ENCODE measurements around the gene ADGRE3.

ADGRE3 gene

DNA sequence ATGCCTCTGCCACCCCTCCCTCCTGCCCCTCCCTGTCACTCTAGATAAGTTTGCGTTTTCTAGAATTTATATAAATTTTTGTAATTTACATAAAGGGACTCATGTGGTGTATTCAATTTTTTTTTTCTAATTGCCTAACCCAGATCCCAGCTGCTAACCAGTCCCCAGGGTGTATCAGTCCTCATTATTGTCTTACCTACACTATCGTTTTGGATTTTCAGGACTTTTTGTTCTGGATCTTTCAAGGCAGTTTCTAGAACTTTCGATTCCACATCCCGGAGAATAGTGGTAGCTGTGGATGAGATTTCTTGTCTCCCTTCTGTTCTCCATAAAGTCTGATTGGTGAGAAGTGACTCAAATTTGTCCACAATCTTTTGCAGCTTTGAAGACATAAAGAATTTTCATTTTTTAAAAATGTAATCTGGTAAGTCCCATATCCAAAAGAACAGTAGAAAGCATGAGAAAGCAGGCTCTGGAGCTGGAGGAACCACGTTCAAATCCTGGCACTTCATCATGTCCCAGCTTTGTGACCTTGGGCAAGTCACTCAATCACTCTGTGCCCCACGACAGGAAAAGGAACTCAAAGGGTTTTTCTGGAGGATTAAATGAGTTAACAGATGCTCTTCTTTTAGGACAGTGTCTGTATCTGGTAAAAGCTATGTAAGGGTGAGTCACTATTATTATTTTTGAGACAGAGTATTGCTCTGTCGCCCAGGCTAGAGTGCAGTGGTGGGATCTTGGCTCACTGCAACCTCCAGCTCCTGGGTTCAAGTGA is 19.7 kb downstream of the ADGRE3 start:
- no peak for TF ChIP-seq CTCF (IDR thresholded peaks at IDR 0.05; ENCODE audit: control insufficient read depth, insufficient read depth, low read depth, low read length, missing control alignments)
- H3K4me3 ChIP-seq (ENCODE audit: control insufficient read depth, low read depth, low read length): no peak overlapping the region
- no peak for DNase-seq (ENCODE audit: low read depth)

- TF ChIP-seq CTCF (IDR thresholded peaks at IDR 0.05; ENCODE audit: control insufficient read depth, insufficient read depth, low read depth, low read length, missing control alignments): no peak
- H3K4me3 ChIP-seq (ENCODE audit: control insufficient read depth, low read depth, low read length): no peak overlapping the region
- DNase-seq (ENCODE audit: low read depth): no peak
These were observed 24.5 kb downstream of the ADGRE3 start for GRCh38 chr19:14650161-14650560.

GRCh38 chr19:14649020-14649419 is 25.6 kb downstream of the ADGRE3 start:
- TF ChIP-seq CTCF (IDR thresholded peaks at IDR 0.05; ENCODE audit: control insufficient read depth, insufficient read depth, low read depth, low read length, missing control alignments): no peak
- no peak for DNase-seq (ENCODE audit: low read depth)
- H3K4me3 ChIP-seq (ENCODE audit: control insufficient read depth, low read depth, low read length): no peak overlapping the region

GRCh38 chr19:14648506-14648905 is 26.1 kb downstream of the ADGRE3 start:
- no peak for TF ChIP-seq CTCF (IDR thresholded peaks at IDR 0.05; ENCODE audit: control insufficient read depth, insufficient read depth, low read depth, low read length, missing control alignments)

DNA sequence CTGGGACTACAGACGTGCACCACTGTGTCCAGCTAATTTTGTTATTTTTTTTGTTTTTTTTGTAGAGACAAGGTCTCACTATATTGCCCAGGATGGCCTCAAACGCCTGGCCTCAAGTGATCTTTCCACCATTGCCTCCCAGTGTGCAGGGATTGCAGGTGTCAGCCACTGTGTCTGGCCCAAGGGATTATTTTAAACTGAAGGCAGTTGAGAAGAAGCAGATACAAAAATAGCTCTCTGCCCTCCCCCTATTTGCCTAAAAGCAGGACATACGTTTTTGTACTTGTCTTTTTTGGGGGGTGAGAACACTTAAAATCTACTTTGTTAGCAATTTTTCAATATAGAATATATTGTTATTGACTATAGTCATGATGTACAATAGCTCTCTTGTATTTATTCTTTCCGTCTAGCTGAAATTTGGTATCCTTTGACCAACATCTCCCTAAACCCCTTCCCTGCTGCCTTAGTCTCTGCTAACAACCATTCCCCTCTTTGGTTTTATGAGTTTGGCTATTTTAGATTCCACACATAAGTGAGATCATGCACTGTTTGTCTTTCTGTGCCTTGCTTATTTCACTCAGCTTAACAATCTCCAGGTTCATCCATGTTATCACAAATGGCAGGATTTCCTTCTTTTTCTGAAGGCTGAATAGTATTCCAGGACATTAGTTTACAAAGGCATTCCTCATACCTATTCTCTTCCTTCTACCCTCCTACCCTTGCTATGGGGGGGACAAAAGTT is 34.9 kb downstream of the ADGRE3 start:
- no peak for TF ChIP-seq CTCF (IDR thresholded peaks at IDR 0.05; ENCODE audit: control insufficient read depth, insufficient read depth, low read depth, low read length, missing control alignments)
- H3K4me3 ChIP-seq (ENCODE audit: control insufficient read depth, low read depth, low read length): no peak overlapping the region
- no peak for DNase-seq (ENCODE audit: low read depth)

More at GRCh38 chr19:14648506-14648905, 26.1 kb downstream of the ADGRE3 start:
- DNase-seq (ENCODE audit: low read depth): no peak
- H3K4me3 ChIP-seq (ENCODE audit: control insufficient read depth, low read depth, low read length): no peak overlapping the region

- no peak for DNase-seq (ENCODE audit: low read depth)
- H3K4me3 ChIP-seq (ENCODE audit: control insufficient read depth, low read depth, low read length): no peak overlapping the region
These were observed 42.4 kb downstream of the ADGRE3 start for GRCh38 chr19:14632286-14632685.

More at GRCh38 chr19:14632286-14632685, 42.4 kb downstream of the ADGRE3 start:
- TF ChIP-seq CTCF (IDR thresholded peaks at IDR 0.05; ENCODE audit: control insufficient read depth, insufficient read depth, low read depth, low read length, missing control alignments): no peak

Measured in AG09309 (cell line).